ES-I3 (cell line): ENCODE measurements around the gene SCAMP1.

ENCODE experiments used
- H3K36me3 ChIP-seq: 2 replicates; pipeline ENCODE4 v1.6.1; 2013; ENCODE audit warnings: mild to moderate bottlenecking, low read length, control low read depth, moderate library complexity; ENCODE audit not compliant: insufficient read depth
- H3K4me1 ChIP-seq: 2 replicates; pipeline ENCODE4 v1.6.1; 2013; ENCODE audit warnings: mild to moderate bottlenecking, control low read depth, low read length; ENCODE audit not compliant: insufficient read depth
- H3K9ac ChIP-seq: 2 replicates; pipeline ENCODE4 v1.6.1; 2013; ENCODE audit warnings: low read depth, mild to moderate bottlenecking, low read length, moderate library complexity
- H3K9me3 ChIP-seq: 2 replicates; pipeline ENCODE4 v1.6.1; 2013; ENCODE audit warnings: mild to moderate bottlenecking, low read length, moderate library complexity; ENCODE audit not compliant: control insufficient read depth, insufficient read depth

Gene SCAMP1

GRCh38 chr5:78501411-78502352 is 141.3 kb downstream of the SCAMP1 start:
- Histone ChIP-seq H3K9me3 (no peaks in the 10 kb centered on the region), H3K4me1 (peaks cover 12% of the 10 kb centered on the region), H3K9ac (no peak overlapping the region), H3K36me3 (peaks cover 2% of the 10 kb centered on the region; the same call in 1 of the 2 replicates)

GRCh38 chr5:78503958-78504653 is 143.7 kb downstream of the SCAMP1 start:
- no peak overlapping the region for H3K9ac ChIP-seq
- H3K4me1 ChIP-seq: peaks cover 20% of the 10 kb centered on the region
- no peaks in the 10 kb centered on the region for H3K36me3 ChIP-seq
- H3K9me3 ChIP-seq: no peaks in the 10 kb centered on the region

GRCh38 chr5:78504704-78505677 is 144.6 kb downstream of the SCAMP1 start:
- H3K36me3 ChIP-seq: no peaks in the 10 kb centered on the region
- no peaks in the 10 kb centered on the region for H3K9me3 ChIP-seq
- peaks cover 24% of the 10 kb centered on the region for H3K4me1 ChIP-seq
- H3K9ac ChIP-seq: no peak overlapping the region

GRCh38 chr5:78505860-78506259 is 145.4 kb downstream of the SCAMP1 start:
- Histone ChIP-seq H3K9ac (no peak overlapping the region), H3K4me1 (peaks cover 24% of the 10 kb centered on the region), H3K36me3 (no peaks in the 10 kb centered on the region), H3K9me3 (no peaks in the 10 kb centered on the region)

- no peaks in the 10 kb centered on the region for H3K9me3 ChIP-seq
- no peaks in the 10 kb centered on the region for H3K36me3 ChIP-seq
- no peak overlapping the region for H3K9ac ChIP-seq
- H3K4me1 ChIP-seq: peaks cover 24% of the 10 kb centered on the region
Measured at GRCh38 chr5:78506261-78507024, 146.0 kb downstream of the SCAMP1 start.

- Histone ChIP-seq H3K4me1 (peaks cover 24% of the 10 kb centered on the region), H3K9ac (no peak overlapping the region), H3K9me3 (no peaks in the 10 kb centered on the region), H3K36me3 (no peaks in the 10 kb centered on the region)
Measured at GRCh38 chr5:78507531-78507930, 147.1 kb downstream of the SCAMP1 start.

- Histone ChIP-seq H3K4me1 (peaks cover 24% of the 10 kb centered on the region), H3K9me3 (no peaks in the 10 kb centered on the region), H3K36me3 (no peaks in the 10 kb centered on the region), H3K9ac (no peak overlapping the region)
Measured at GRCh38 chr5:78508186-78508765, 147.9 kb downstream of the SCAMP1 start.

- no peaks in the 10 kb centered on the region for H3K9me3 ChIP-seq
- peak overlapping the region; percentile 55; the same call in 1 of the 2 replicates for H3K9ac ChIP-seq
- H3K4me1 ChIP-seq: peaks cover 24% of the 10 kb centered on the region
- H3K36me3 ChIP-seq: no peaks in the 10 kb centered on the region
Measured at GRCh38 chr5:78509145-78509865, 148.9 kb downstream of the SCAMP1 start.

- peaks cover 18% of the 10 kb centered on the region for H3K4me1 ChIP-seq
- no peaks in the 10 kb centered on the region for H3K36me3 ChIP-seq
- H3K9me3 ChIP-seq: no peaks in the 10 kb centered on the region
- peak overlapping the region; percentile 55; the same call in 1 of the 2 replicates for H3K9ac ChIP-seq
Measured at GRCh38 chr5:78509884-78510769, 149.7 kb downstream of the SCAMP1 start.

- H3K36me3 ChIP-seq: no peaks in the 10 kb centered on the region
- H3K9ac ChIP-seq: no peak overlapping the region
- no peaks in the 10 kb centered on the region for H3K9me3 ChIP-seq
- H3K4me1 ChIP-seq: peaks cover 15% of the 10 kb centered on the region
Measured at GRCh38 chr5:78511121-78511906, 150.9 kb downstream of the SCAMP1 start.

GRCh38 chr5:78512435-78512834 is 152.0 kb downstream of the SCAMP1 start:
- Histone ChIP-seq H3K36me3 (no peaks in the 10 kb centered on the region), H3K9me3 (no peaks in the 10 kb centered on the region), H3K9ac (no peak overlapping the region), H3K4me1 (peaks cover 15% of the 10 kb centered on the region)
